NK-92 (cell line): ENCODE measurements around the gene PABPN1.

Source experiments
- DNase-seq: peaks from one replicate; lab custom pipeline; 2025; ENCODE audit not compliant: unreplicated experiment; lab: John Stamatoyannopoulos, UW

PABPN1 gene

GRCh38 chr14:23357261-23357660 is 36.0 kb downstream of the PABPN1 start:
- no peak for DNase-seq

GRCh38 chr14:23358042-23358441 is 36.8 kb downstream of the PABPN1 start:
- DNase-seq: no peak

DNA sequence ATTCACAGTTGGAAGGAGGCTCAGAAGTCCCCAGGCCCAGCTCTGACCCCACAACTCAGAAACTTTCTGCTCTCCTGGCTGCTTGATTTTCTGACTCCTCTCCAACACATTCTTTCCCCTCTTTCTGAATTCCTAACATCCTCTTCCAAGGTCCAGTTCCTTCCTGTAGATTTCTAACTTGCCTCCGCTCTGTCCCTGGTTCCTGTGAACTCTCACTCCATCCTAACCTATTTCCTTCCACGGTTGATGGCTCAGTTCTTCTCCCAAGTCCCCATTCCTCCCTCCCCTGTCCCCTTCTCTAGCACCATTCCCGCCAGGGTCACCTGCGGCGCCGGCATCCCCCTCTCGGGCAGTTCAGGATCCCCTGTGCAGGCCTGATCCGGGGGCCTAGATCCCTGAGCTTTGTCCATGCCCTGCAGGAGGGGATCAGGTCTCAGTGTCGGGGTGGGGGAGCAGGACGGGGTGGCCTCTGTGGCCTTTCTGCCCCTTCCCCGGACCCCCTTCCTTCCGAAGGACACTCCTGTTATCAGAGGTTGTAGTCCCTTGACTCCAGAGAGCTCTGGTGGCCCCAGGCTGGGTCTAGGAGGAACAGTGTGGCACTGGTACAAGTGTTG is 37.4 kb downstream of the PABPN1 start:
- no peak for DNase-seq

DNA sequence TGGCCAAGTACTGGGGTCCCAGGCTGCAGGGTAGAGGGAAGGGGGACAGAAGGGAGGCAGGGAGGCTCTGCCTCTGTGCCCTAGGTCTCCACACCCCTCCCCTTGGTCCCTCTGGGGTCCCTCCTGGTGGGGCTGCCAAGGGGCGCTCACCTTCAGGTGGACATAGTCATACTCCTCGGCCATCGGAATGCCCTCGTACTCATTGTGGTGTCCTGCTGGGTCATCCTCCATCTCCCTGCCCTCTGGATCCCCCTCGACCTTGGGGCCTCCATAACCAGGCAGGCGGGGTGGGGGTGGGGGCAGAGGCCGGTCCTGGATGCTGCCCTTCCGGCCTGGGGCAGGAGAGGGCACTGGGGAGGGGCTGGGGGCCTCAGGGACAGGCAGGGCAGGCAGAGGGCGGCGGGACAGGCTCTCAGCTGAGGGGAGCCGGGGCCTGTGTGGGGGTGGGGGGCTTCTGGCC is 37.9 kb downstream of the PABPN1 start:
- no peak for DNase-seq

DNA sequence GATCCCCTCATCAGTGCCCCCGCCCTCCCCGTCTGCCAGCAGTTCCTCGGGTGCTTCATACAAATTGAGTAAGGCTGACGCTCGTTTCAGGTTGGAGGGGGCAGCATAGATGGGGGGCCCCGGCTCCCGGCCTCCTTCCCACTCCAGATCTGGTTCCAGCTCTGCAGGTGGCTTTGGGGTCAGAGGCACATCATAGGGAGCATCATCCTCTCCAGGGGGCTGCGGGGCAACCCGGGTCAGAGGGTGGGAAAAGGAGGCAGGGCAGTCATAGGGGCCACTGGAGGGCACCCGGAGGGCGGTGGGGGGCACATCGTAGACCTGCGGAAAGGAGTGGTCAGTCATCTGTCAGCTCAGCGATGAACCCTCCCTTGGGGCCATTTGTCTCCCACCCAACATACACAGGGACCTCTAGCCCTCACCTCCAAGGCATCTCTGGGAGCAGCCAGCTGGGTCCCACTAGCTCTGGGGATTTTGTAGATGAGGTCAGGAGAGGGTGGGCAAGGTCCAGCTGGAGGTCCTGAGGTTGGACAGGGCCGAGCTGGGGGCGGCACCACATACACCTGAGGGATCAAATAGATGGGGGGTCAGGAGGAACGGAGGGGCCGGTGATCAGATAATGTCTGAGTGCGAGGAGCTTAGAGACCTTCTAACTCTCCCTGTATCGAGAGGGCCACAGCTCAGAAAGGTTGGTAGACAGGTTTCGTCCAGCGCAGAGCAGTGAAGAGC is 38.6 kb downstream of the PABPN1 start:
- DNase-seq: no peak

DNA sequence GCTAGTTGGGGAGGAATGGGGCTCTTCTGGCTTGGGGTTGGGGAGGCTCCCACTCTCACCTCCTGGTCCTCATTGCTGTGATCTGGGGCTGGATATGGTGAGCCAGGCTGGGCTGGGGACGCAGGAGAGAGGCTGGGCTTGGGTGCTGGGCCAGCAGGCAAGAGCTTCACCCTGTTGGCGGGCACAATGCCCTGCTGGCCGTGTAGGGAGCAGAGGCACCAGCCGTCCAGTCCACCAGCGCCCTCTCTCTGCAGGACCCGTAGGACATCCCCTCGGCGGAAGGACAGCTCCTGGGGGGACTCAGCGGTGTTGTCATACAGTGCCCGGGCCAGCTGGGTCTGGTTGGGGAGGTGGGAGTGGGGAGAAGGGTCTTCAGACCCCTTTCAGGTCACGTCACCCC is 39.2 kb downstream of the PABPN1 start:
- DNase-seq: no peak

DNA sequence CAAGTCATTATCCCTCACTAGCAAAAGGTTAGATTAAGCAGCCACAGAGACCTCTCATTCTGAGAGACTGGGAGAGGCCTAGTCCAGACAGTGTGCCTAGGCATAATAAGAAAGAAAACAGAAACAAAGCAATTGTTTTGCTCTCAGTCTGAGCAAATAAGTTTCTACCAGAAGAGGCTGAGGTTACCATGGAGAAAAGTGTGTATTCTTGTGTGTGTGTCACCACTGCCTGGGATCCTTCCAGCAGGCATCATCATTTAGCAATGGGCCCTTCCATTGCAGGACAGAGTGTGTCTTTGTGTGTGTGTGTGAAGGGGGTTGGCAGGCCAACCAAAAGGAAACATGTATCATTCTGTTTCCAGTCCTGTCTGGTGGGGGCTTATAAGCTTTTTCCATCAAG is 40.1 kb downstream of the PABPN1 start:
- DNase-seq: no peak

DNA sequence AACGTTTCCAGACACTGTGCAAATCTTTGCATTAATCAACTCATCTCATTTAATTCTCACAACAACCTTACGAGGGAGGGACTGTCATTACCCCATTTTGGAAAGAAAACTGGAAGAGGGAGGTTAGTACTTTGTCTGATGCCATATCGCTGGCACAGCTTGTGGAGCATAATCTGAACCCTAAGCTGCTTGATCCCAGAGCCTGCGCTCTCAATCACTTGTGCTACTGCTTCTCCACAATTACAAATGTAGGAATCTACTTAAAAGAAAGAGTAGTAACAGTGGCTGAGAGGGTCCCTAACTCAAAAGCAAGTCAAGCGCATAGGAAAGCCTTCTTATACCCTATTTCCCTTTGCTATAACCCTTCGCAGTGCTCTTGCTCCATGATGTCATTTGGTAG is 40.5 kb downstream of the PABPN1 start:
- no peak for DNase-seq

DNA sequence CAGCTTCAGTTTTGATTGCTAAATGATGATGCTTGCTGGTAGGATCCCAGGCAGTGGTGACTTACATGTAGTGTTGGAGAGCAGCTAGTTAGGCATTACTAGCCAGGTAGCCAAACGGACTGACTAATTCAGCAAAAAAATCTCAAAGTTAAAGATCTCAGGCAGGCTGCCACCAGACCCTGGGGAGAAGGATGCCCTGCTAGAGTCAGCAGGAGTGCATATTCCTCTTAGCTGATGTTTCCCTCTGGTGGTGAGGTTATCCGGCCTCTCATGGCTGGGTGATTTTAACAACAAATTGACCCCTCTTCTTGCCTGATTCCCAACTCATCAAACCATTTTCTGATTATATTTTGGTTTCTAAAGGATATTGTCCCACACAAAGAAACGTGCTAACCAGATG is 40.9 kb downstream of the PABPN1 start:
- DNase-seq: no peak

GRCh38 chr14:23364164-23365035 is 43.1 kb downstream of the PABPN1 start:
- DNase-seq: no peak

- DNase-seq: no peak
These were observed 43.9 kb downstream of the PABPN1 start, which contains the start of gene EFS for GRCh38 chr14:23365036-23365731. Gene EFS, minus strand, starts transcription at chr14:23365172. Its CDS starts 147 bp downstream, at chr14:23365025.

DNA sequence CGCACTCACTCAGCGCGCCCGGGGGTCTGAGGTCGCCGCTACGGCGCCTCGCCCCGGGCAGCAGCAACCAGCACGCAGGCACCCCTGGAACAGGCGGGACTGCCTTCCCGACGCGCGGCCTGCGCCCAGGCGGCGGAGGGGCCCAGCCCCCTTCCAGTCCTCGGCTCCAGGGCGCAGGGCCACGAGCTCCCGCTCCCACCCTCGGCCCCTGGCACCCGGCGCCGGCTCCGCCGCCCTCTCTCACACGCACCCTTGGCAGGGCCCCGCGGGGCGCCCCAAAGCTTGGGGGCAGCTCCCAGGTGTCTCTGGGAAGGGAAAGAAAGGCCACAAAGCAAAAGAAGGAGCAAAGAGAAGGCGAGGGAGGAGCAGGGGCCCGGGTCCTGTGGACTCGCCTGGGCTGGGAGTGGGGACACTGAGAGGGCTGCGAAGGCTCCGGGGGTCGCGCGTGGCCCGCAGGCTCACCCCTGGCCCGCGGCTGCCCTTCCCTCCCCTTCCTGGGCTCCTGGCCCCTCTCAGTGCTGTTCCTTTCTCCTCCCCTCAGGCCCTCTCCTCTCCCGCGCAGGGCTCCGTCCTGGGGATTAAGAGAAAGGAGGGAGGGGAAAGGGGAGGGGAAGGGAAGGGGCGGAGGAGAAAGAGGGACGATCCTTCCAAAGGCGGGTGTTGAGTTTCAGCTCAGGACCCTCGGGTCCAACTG is 44.6 kb downstream of the PABPN1 start:
- DNase-seq: no peak

GRCh38 chr14:23366426-23366921 is 45.2 kb downstream of the PABPN1 start:
- no peak for DNase-seq

- no peak for DNase-seq
These were observed 49.0 kb downstream of the PABPN1 start for GRCh38 chr14:23370221-23370620.

- no peak for DNase-seq
These were observed 50.6 kb downstream of the PABPN1 start for GRCh38 chr14:23371865-23372264.

- no peak for DNase-seq
These were observed 51.3 kb downstream of the PABPN1 start, which contains the start of gene IL25 for GRCh38 chr14:23372509-23372908. Gene IL25, plus strand, starts transcription at chr14:23372809.

GRCh38 chr14:23373041-23373440 is 51.8 kb downstream of the PABPN1 start:
- DNase-seq: no peak
